Testis (tissue), 2 donors: ENCODE measurements around the gene ADPGK.

Source experiments
- POLR2A ChIP-seq: fragments of 450-650 bp; IDR thresholded peaks from one replicate; pipeline ENCODE4 v1.6.1; 2017; ENCODE audit warnings: antibody characterized with exemption, mild to moderate bottlenecking, moderate library complexity
- TF ChIP-seq, protein P1 (sequence below), 3 experiments: fragments of 450-650 bp in 2 of 3; fragments of 200-600 bp in 1 of 3; sonication (generic) in 1 of 3; IDR thresholded peaks; one replicate each; pipeline ENCODE4 v1.5.1; 2016 to 2019; ENCODE audit warnings: antibody characterized with exemption in 3 of 3, mild to moderate bottlenecking in 2 of 3, moderate library complexity in 1 of 3

DNA sequence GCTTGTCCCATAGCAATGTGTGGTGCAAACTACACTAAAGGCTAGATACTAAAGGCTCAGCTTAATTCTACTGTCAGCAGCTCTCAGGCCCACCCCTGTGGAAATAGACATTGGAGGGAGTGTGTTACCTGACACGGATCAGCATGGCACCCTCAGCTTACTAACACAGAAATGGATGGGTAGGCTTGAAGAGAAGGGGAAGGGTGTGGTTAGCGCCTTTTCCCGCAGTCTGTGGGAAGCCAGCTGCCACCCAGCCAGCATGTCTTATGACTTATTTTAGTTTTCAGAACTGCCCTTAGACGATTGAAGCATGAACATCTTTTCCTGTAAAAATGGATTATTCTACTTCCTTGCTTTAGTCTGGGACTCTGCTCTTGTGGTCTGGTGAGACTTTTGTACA lies 25.8 kb upstream of the ADPGK start:
- TF ChIP-seq, protein P1, sequence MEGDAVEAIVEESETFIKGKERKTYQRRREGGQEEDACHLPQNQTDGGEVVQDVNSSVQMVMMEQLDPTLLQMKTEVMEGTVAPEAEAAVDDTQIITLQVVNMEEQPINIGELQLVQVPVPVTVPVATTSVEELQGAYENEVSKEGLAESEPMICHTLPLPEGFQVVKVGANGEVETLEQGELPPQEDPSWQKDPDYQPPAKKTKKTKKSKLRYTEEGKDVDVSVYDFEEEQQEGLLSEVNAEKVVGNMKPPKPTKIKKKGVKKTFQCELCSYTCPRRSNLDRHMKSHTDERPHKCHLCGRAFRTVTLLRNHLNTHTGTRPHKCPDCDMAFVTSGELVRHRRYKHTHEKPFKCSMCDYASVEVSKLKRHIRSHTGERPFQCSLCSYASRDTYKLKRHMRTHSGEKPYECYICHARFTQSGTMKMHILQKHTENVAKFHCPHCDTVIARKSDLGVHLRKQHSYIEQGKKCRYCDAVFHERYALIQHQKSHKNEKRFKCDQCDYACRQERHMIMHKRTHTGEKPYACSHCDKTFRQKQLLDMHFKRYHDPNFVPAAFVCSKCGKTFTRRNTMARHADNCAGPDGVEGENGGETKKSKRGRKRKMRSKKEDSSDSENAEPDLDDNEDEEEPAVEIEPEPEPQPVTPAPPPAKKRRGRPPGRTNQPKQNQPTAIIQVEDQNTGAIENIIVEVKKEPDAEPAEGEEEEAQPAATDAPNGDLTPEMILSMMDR (IDR thresholded peaks at IDR 0.05) = no peak
- no peak for TF ChIP-seq POLR2A
